GM18498 (cell line): ENCODE data around the gene FCER1G.

Source experiments
- ATAC-seq: cut with Tn5 transposase; IDR thresholded peaks from one replicate; pipeline ENCODE4 v1.9.1; 2021; ENCODE audit warnings: mild to moderate bottlenecking, moderate library complexity; ENCODE audit not compliant: unreplicated experiment

FCER1G gene

DNA sequence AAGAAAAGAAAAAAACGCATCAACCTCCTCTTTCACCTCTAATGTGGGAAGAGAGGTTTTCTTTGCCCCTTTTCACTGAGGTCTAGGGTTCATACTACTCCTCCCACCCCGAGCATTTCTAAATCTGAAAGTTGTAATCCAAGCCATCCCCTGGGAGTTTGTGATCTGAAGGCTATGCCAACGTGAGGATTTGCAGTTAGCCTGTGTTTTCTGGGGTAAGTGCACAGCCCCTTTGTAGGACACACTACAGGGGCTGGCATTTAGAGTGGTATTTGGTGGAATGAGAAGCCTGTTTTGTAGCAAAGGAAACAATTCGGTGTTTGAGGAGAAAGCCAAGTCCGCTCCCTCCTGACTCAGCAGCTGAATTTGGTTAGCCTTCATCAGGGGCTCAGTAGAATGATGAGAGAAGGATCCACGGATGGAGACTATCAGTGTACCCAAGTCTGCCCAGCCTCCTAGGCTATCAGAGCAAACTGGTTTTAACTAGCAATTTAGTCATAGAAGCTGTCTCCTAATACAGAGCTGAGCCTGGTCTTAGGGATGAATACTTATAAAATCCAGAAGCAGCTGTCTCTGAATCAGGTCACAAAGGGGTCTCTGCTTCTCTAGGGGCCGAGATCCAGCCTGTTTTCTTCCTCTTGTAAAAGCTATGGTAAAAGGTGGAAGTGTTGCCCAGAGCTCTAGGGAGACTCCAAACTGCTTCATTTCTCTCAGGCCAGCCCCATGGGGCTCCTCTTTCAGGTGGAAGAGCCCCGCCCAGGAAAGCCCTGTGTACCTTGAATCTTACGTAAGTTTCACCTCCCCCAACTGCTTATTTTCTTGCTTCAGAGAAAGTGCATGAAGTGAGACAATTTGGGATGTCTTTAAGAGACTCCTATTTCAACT is 45.5 kb downstream of the FCER1G start:
- no peak for ATAC-seq

DNA sequence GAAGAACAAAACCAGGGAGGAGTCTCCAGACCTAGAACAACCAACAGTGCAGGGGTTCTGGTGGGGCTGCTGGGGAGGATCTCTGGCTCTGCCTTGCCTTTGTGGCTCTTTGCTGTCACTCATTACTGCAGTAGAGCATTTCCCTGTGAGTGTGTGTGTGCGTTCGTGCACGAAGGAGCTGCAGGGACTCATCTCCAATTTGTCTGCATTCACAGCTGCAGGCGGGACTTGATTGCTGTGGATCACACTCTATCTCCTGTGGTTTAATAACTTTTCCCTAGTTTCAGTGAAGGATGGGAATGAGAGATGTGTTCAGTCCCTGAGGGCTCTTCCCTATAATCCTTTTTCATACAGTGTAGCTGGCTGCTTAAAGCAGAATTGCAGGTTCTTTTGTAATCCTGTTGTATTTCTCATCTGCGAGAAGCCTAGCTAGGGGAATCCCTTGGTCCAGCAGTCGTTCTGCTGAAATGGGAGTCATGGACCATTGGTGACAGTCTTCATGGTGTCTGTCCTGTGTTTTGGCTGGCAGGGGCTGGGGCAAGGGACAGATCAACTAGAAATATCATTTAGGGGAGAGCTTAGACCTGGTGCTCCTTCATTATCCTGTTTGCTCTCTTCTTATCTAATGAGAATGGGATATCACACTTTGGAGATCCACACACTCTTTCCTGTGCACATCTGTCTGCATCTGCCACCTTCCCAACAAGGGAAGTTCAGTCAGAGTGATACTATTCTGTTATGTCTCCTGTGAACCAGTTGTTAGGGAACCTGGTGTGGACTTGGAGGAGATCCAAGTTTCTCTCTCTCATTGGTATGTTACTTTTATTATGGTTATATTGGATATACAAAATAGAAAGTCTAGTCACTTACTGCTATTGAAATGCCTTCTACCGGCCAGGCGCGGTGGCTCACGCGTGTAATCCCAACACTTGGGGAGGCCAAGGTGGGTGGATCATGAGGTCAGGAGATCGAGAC is 46.5 kb downstream of the FCER1G start:
- ATAC-seq: no peak

DNA sequence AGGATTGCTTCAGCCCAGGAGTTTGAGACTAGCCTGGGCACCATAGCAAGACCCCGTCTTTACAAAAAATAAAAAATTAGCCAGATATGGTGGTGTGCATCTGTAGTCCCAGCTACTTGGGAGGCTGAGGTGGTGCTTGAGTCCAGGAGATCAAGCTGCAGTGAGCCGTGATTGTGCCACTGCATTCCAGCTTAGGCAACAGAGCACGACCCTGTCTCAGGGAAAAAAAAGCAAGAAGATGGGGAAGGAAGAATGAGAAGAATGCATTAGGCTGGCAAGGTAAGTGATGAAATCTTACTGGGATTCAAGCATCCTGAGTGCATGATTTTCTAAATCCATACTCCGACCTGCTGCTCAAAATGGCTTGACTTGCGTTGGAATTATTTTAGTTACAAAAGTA is 50.2 kb downstream of the FCER1G start:
- no peak for ATAC-seq

DNA sequence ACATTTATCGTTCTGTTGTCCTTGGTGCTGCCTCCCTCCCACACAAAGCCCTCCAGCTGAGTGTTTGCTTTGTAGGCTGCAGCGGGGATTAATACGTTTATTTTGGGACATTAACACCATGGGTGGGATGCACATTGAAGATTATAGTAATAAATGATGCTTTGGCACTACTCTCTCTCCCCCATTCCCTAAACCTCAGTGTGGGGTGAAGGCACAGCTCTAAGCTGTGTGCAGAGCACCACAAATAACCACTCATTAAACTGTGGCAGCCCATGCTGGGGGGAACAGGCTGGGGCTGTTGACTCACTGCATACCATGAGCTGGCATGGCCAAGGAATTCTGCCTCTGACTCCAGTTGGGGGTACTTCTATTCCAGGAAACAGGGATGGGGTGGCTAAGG is 51.1 kb downstream of the FCER1G start:
- no peak for ATAC-seq

DNA sequence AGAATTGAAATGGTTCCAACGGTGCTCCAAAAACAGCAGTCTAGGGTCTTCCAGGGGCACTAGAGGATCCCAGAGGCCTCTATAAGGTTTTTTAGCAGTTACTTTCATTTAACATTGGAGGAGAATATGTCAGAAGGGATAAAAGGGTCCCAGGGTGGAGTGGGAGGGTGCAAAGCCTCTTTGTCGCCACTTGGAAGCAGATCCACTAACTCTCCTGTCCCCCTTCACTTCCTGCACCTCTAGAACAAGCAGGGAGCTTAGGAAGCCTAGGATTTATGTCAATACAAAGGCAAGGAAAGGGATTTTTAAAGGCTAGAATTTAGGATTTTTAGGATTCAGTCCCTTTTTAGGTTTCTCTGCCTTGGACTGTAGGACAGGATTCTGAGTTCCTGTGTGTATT is 51.7 kb downstream of the FCER1G start:
- ATAC-seq: no peak

DNA sequence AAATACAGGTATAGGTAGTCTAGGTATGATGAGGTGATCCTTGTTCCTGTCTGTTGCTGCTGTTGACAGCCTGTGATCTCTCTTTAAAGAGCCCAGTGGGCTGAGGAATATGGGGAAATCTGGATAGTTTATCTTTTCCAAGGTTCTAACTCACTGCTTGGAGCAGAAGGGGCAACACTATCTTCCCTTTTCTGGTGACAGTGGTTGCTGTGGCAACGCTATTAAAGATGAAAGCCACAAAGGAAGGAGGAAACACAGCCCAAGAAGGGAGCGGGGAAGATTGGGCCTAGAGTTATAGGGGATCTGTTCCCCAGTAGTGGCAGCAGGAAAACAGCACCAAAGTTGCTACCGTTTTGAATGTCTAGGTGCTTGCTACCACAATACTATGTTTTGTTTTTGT is 52.2 kb downstream of the FCER1G start:
- no peak for ATAC-seq
